T follicular helper cell (primary cell): Measurements from ENCODE around the gene GCAT.
"Not testable (repeated sequence)": the region's sequence is repeated elsewhere in the genome, so short reads cannot be mapped to it uniquely, and the experiment has no call there.

ENCODE experiments used
- DNase-seq: peaks from one replicate; pipeline ENCODE4 v3.0.0-alpha.2; 2020; ENCODE audit warnings: low read depth

Gene GCAT

GRCh38 chr22:37782340-37783168 is 25.2 kb upstream of the GCAT start:
- DNase-seq, result no peak

- no peak for DNase-seq
Observed at GRCh38 chr22:37784829-37785495, 22.8 kb upstream of the GCAT start.

DNA sequence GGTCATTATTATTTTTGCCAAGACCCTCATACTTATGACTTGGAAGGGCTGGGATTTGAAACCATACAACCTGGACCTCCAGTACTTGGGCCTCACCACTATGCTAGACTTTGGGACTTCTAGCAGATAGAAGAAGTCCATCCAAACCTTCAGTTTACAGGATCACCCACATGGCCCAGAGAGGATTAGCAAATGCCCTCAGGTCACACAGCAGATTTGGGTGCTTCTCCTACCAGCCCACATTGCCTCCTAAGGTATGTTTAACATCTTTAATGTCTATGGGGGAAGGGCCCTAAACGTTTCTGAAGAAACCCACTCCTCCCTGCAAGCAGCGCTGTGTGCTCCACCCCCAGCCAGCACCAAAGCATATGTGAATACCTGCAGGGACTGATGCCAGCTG is 17.5 kb upstream of the GCAT start:
- no peak for DNase-seq

DNA sequence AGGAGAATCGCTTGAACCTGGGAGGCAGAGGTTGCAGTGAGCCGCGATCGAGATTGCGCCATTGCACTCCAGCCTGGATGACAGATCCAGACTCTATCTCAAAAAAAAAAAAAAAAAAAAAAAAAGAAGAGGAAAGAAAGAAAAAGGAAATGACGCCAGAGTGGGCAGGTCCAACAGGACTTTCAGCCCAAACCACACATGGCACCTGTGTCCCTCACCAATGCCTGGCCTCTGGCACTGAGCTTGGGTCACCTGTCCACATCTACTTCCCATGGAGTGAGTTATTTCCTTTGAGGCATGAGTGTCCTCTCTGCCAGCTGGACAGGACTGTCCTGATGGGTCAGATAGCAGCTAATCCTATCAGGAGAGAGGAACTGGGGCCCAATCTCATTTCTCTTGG is 15.2 kb upstream of the GCAT start:
- DNase-seq, result no peak

- no peak for DNase-seq
Observed at GRCh38 chr22:37794376-37794775, 13.4 kb upstream of the GCAT start.

- no peak for DNase-seq
Observed at GRCh38 chr22:37796079-37796478, 11.7 kb upstream of the GCAT start.

- DNase-seq, result not testable (repeated sequence)
Observed at GRCh38 chr22:37797259-37797658, 10.5 kb upstream of the GCAT start.

DNA sequence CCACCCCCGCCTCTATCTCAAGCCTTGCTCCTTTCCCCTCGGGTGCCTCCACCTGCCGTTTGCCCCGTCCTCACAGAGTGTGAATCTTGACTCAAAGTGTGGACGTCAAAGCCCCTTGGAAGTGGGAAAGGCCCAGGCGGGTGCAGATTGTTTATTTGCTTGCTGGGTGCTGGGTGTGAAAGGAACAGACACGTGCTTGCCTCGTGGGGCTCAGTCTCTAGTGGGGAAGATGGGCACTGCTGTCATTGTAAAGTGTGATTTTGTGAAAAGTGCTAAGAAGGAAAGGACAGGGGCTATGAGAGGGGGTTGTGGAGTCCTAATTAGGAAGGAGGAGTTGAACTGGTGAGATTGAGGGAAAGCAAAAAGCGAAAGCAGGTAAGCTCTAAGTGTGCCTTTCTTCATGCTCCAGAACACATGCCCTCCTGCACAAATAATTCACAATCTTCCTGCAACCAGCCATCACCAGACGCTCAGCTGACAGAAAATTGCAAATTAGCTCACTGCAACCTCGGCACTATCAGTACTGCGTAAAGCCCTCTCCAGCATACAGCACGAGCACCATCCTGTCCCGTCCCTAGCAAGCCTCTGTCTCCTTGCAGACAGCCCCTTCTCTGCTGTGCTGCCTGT is 9.7 kb upstream of the GCAT start:
- DNase-seq, result no peak

GRCh38 chr22:37799979-37800378 is 7.8 kb upstream of the GCAT start:
- not testable (repeated sequence) for DNase-seq

- no peak for DNase-seq
Observed at GRCh38 chr22:37801946-37802309, 5.8 kb upstream of the GCAT start.

GRCh38 chr22:37802310-37803194 is 5.2 kb upstream of the GCAT start:
- DNase-seq, result no peak

- no peak for DNase-seq
Observed at GRCh38 chr22:37803195-37803638, 4.5 kb upstream of the GCAT start.

GRCh38 chr22:37803639-37804351 is 3.9 kb upstream of the GCAT start:
- DNase-seq, result no peak

GRCh38 chr22:37804352-37804880 is 3.3 kb upstream of the GCAT start:
- DNase-seq, result no peak

GRCh38 chr22:37804881-37805809 is 2.6 kb upstream of the GCAT start:
- DNase-seq, result peak; percentile 50

- no peak for DNase-seq
Observed at GRCh38 chr22:37805810-37806277, 1.9 kb upstream of the GCAT start.

DNA sequence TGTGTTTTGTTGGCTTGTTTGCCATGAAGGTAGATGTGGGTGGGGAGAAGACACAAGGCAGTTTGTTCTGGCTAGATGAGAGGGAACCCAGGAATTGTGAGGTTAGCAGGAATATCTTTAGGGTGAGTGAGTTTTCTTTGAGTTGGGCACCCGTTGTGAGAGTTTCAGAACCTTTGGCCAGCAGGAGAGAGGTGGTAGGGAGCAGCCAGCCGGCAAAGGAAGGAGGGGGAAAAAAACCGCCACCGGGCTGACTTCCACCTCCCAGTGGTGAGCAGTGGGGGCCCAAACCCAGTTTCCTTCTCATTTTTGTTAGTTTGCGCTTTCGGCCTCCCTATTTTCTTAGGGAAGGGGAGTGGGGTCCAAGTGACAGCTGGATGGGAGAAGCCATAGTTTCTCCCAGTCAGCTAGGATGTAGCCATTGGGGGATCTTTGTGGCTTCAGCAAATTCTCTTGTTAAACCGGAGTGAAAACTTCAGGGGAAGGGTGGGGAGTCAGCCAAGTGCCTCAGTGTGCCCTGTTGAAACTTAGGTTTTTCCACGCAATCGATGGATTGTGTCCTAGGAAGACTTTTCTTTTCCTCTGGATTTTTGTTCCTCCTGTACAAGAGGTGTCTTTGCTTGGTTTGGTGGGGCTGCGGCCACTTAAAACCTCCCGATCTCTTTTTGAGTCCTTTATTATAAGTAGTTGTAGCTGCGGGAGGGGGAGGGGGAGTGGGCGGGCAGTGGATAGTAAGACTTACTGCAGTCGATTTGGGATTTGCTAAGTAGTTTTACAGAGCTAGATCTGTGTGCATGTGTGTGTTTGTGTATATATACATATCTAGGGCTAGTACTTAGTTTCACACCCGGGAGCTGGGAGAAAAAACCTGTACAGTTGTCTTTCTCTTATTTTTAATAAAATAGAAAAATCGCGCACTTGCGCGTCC is 1.1 kb upstream of the GCAT start:
- no peak for DNase-seq

DNA sequence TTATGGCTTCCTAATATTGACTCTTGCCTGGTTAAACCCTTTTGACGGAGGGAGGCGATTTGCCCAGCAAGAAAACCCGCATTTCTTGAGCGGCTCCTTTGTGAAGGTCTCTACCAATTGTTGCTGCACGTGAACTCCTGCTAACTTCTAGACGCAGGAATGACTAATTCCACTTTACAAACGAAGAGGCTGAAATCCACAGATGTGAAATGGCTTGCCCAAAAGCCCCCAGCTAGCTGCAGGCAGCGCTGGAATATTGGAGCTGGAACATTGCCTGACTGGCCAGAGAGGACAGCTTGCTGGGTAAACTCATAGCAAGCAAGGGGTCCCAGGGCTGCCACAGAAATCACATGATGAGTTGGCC is 542 bp downstream of the GCAT start:
- DNase-seq, result no peak
